GM13977 (cell line): ENCODE measurements around the gene LDAH.

Source experiments
- DNase-seq: peaks from one replicate; pipeline ENCODE4 v3.0.0; 2012; ENCODE audit warnings: low spot score
- CTCF ChIP-seq: IDR thresholded peaks from 2 replicates; pipeline ENCODE4 v1.5.1; 2012; ENCODE audit warnings: mild to moderate bottlenecking, control low read depth; ENCODE audit not compliant: insufficient read depth; ENCODE audit errors: extremely low read depth, missing control alignments
- in situ Hi-C: fragments of 300-500 bp; cut with MboI; formaldehyde crosslinking; loops from one replicate; pipeline ENCODE4 v1.12.0; 2022; ENCODE audit warnings: low sequenced_read_pairs, low pct_unique_long_range_greater_than_20kb, mixed read lengths, inconsistent platforms; ENCODE audit not compliant: unreplicated experiment

Gene LDAH

GRCh38 chr2:20822535-20823490 lies at the start of gene LDAH:
LDAH (minus strand) TSS chr2:20823101; CDS start chr2:20801463, 21,638 bp downstream.
- no peak for TF ChIP-seq CTCF
- peak; percentile 87 for DNase-seq
- in situ Hi-C loops: no loop called here

GRCh38 chr2:20868377-20868776 lies 45.5 kb upstream of the LDAH start:
- in situ Hi-C loops: no loop called here
- DNase-seq: peak; percentile 45
- TF ChIP-seq CTCF: peak; percentile 7

GRCh38 chr2:20862850-20863249 lies 39.9 kb upstream of the LDAH start:
- no peak for DNase-seq
- in situ Hi-C loops: no loop called here
- TF ChIP-seq CTCF: no peak

- in situ Hi-C loops: no loop called here
- no peak for TF ChIP-seq CTCF
- DNase-seq: no peak
Observed at GRCh38 chr2:20855456-20855855, 32.6 kb upstream of the LDAH start.

- in situ Hi-C loops: no loop called here
- no peak for DNase-seq
- TF ChIP-seq CTCF: no peak
Observed at GRCh38 chr2:20852670-20853069, 29.8 kb upstream of the LDAH start.

- TF ChIP-seq CTCF: no peak
- no peak for DNase-seq
- in situ Hi-C loops: no loop called here
Observed at GRCh38 chr2:20852139-20852538, 29.2 kb upstream of the LDAH start.

GRCh38 chr2:20844246-20844645 lies 21.3 kb upstream of the LDAH start:
- TF ChIP-seq CTCF: no peak
- in situ Hi-C loops: no loop called here
- no peak for DNase-seq
